ENCODE data around the gene OR52E5.

OR52E5 gene

GRCh38 chr11:5933116-5933515 lies 40.1 kb downstream of the OR52E5 start:
- no peak for DNase-seq (ENCODE audit: low read depth in 1 of 2, low spot score in 1 of 2)
- Histone ChIP-seq H3K4me3 (replicated peaks; ENCODE audit: insufficient read depth, low read length) (no peak overlapping the region), H3K27ac (replicated peaks) (no peak overlapping the region), H3K27me3 (ENCODE audit: insufficient read depth, poor library complexity, severe bottlenecking) (no peaks in the 10 kb centered on the region)
- no peak for TF ChIP-seq GABPA (IDR thresholded peaks at IDR 0.05; ENCODE audit: low read depth)
- TF ChIP-seq, protein P1, sequence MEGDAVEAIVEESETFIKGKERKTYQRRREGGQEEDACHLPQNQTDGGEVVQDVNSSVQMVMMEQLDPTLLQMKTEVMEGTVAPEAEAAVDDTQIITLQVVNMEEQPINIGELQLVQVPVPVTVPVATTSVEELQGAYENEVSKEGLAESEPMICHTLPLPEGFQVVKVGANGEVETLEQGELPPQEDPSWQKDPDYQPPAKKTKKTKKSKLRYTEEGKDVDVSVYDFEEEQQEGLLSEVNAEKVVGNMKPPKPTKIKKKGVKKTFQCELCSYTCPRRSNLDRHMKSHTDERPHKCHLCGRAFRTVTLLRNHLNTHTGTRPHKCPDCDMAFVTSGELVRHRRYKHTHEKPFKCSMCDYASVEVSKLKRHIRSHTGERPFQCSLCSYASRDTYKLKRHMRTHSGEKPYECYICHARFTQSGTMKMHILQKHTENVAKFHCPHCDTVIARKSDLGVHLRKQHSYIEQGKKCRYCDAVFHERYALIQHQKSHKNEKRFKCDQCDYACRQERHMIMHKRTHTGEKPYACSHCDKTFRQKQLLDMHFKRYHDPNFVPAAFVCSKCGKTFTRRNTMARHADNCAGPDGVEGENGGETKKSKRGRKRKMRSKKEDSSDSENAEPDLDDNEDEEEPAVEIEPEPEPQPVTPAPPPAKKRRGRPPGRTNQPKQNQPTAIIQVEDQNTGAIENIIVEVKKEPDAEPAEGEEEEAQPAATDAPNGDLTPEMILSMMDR (IDR thresholded peaks at IDR 0.05; ENCODE audit: insufficient read depth, low read length) = no peak
- TF ChIP-seq, protein P2, sequence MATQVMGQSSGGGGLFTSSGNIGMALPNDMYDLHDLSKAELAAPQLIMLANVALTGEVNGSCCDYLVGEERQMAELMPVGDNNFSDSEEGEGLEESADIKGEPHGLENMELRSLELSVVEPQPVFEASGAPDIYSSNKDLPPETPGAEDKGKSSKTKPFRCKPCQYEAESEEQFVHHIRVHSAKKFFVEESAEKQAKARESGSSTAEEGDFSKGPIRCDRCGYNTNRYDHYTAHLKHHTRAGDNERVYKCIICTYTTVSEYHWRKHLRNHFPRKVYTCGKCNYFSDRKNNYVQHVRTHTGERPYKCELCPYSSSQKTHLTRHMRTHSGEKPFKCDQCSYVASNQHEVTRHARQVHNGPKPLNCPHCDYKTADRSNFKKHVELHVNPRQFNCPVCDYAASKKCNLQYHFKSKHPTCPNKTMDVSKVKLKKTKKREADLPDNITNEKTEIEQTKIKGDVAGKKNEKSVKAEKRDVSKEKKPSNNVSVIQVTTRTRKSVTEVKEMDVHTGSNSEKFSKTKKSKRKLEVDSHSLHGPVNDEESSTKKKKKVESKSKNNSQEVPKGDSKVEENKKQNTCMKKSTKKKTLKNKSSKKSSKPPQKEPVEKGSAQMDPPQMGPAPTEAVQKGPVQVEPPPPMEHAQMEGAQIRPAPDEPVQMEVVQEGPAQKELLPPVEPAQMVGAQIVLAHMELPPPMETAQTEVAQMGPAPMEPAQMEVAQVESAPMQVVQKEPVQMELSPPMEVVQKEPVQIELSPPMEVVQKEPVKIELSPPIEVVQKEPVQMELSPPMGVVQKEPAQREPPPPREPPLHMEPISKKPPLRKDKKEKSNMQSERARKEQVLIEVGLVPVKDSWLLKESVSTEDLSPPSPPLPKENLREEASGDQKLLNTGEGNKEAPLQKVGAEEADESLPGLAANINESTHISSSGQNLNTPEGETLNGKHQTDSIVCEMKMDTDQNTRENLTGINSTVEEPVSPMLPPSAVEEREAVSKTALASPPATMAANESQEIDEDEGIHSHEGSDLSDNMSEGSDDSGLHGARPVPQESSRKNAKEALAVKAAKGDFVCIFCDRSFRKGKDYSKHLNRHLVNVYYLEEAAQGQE (IDR thresholded peaks at IDR 0.05; ENCODE audit: insufficient replicate concordance, low read depth) = no peak
- no peak for TF ChIP-seq SPI1 (IDR thresholded peaks at IDR 0.05; ENCODE audit: borderline replicate concordance, low read depth)
- TF ChIP-seq POLR2AphosphoS5 (IDR thresholded peaks at IDR 0.05; ENCODE audit: low read depth) = no peak

DNA sequence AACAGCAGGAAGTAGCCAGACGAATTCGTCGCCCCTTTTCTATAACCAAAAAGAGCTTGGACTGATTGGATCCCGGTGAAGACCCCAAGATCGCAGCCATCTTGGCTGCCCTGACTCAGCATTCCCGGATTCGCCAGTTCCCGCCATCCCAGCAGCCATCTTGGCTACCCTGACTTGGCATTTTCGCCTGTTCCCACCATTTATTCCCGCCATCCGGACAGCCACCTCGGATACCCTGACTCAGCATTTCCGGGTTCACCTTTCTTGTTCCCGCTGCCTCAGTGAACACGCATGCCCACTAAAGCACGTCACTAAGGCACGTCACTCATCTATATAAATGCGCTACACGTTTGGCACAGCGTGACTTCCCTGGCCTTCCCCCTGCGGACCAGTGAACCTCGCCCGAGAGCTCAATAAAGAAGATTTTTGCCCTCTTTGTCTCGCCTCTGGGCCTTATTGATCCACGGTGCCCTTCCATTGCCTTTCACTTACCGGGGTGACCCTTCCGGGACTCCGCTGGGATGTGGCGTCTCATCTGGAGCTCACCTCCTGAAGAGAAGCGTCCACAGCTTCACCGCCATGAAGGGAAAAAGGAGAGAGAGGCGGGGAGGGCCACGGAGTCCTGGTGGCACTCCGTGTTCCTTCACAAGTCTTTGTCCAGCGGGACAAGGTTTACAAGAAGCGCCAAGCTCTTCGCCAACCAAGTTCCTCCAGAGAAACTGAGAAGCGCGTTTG lies 45.0 kb downstream of the OR52E5 start:
- H3K27me3 ChIP-seq (ENCODE audit: insufficient read depth, poor library complexity, severe bottlenecking) = no peaks in the 10 kb centered on the region
- DNase-seq (ENCODE audit: low read depth in 1 of 2, low spot score in 1 of 2) = no peak
- no peak overlapping the region for H3K27ac ChIP-seq (replicated peaks)
- TF ChIP-seq POLR2AphosphoS5 (IDR thresholded peaks at IDR 0.05; ENCODE audit: low read depth) = no peak
- TF ChIP-seq GABPA (IDR thresholded peaks at IDR 0.05; ENCODE audit: low read depth) = no peak
- no peak for TF ChIP-seq SPI1 (IDR thresholded peaks at IDR 0.05; ENCODE audit: borderline replicate concordance, low read depth)
- TF ChIP-seq, protein P2 (IDR thresholded peaks at IDR 0.05; ENCODE audit: insufficient replicate concordance, low read depth) = no peak
- TF ChIP-seq, protein P1 (IDR thresholded peaks at IDR 0.05; ENCODE audit: insufficient read depth, low read length) = no peak
- H3K4me3 ChIP-seq (replicated peaks; ENCODE audit: insufficient read depth, low read length) = no peak overlapping the region

- H3K27ac ChIP-seq (replicated peaks) = no peak overlapping the region
- DNase-seq (ENCODE audit: low read depth in 1 of 2, low spot score in 1 of 2) = no peak
These were observed 45.6 kb downstream of the OR52E5 start for GRCh38 chr11:5938603-5938965.

More at GRCh38 chr11:5938603-5938965, 45.6 kb downstream of the OR52E5 start:
- no peak overlapping the region for H3K4me3 ChIP-seq (replicated peaks; ENCODE audit: insufficient read depth, low read length)
- peaks cover under 1% of the 10 kb centered on the region for H3K27me3 ChIP-seq (ENCODE audit: insufficient read depth, poor library complexity, severe bottlenecking)
- TF ChIP-seq, protein P2 (IDR thresholded peaks at IDR 0.05; ENCODE audit: insufficient replicate concordance, low read depth) = no peak
- TF ChIP-seq GABPA (IDR thresholded peaks at IDR 0.05; ENCODE audit: low read depth) (no peak), POLR2AphosphoS5 (IDR thresholded peaks at IDR 0.05; ENCODE audit: low read depth) (no peak), SPI1 (IDR thresholded peaks at IDR 0.05; ENCODE audit: borderline replicate concordance, low read depth) (no peak)
- TF ChIP-seq, protein P1 (IDR thresholded peaks at IDR 0.05; ENCODE audit: insufficient read depth, low read length) = no peak

Measured in HL-60 (cell line).